ENCODE results near the gene PAX8.

DNA sequence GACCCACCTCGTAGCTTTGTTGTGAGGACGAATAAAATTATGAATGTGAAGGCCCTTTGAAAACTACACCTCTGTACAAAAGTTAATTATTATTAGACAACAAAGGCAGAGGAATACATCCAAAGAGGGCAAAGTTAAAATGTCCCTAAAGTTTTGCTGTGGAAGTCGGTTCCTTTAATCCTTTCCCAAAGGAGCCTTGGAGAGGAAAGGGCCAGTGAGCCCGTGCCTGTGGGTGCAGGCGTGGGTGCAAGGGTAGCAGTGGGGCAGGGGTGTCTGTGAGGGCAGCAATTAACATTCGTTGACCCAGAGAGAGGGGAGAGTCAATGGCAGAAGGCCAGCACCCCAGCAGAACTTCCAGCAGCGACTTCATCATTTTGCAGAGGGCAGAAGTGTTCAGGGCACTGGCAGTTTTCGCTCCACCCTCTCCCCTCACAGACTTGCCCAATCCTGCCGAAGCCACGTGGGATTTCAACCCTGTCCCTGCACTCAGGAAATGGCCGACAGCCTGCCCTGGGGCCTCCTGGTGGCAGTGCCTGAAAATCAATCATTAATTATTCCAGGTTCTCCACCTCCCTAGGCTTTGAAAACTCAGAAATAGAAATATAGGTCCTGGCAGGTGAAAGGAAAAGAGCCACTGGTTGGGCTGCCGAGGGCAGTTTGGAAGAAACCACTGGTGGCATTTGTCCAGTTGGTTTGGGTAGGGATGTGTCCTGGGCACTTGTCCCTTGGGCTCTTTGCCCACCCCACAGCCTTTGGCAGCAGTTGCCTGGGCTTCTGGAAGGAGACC is 4.2 kb upstream of the PAX8 start:
- TF ChIP-seq EZH2 (IDR thresholded peaks at IDR 0.05; ENCODE audit: borderline replicate concordance, low read depth, low read length, poor library complexity, severe bottlenecking) (no peak), CTCF (conservative IDR thresholded peaks at IDR 0.05; ENCODE audit: low read depth, low read length) (0 out of 2 replicates have a peak, but pooled peaks have one; percentile 11)
